Progenitor cell of endocrine pancreas (in vitro differentiated cells): ENCODE data around the gene DNMT3A. TPM values are rescaled to one million over a fixed set of nuclear protein-coding genes. Genes with fewer than 3 reads are reported as not detected.

Experiments
- DNase-seq: peaks from one replicate; pipeline ENCODE4 v3.0.0; 2021; ENCODE audit warnings: low spot score; ENCODE audit not compliant: unreplicated experiment
- H3K27ac Mint-ChIP-seq: 2 replicates; pipeline ENCODE4 v1.8.0; 2021; ENCODE audit warnings: mild to moderate bottlenecking, moderate library complexity, mixed read lengths
- H3K27me3 Mint-ChIP-seq: 2 replicates; pipeline ENCODE4 v1.8.0; 2021; ENCODE audit warnings: mixed read lengths
- H3K36me3 Mint-ChIP-seq: 2 replicates; pipeline ENCODE4 v1.8.0; 2022; ENCODE audit warnings: mixed read lengths; ENCODE audit not compliant: insufficient read depth
- H3K4me1 Mint-ChIP-seq: 2 replicates; pipeline ENCODE4 v1.8.0; 2021; ENCODE audit warnings: low read depth, mixed read lengths
- H3K4me3 Mint-ChIP-seq: 2 replicates; pipeline ENCODE4 v1.8.0; 2021; ENCODE audit warnings: low read depth, mild to moderate bottlenecking, moderate library complexity, mixed read lengths
- H3K9me3 Mint-ChIP-seq: 2 replicates; pipeline ENCODE4 v1.8.0; 2021; ENCODE audit warnings: low read depth, mixed read lengths
- CTCF ChIP-seq: fragments of 200-600 bp; sonication (generic); IDR thresholded peaks from one replicate; pipeline ENCODE4 v1.5.0; 2021; ENCODE audit warnings: antibody characterized with exemption, mild to moderate bottlenecking; ENCODE audit not compliant: unreplicated experiment
- total RNA-seq: library from RNA; stranded (reverse); gene quantifications from 2 replicates; pipeline ENCODE4 v1.2.1, GENCODE V29; 2021

Gene DNMT3A
- total RNA-seq, 1 donor from 2014 or later, result 168 TPM

GRCh38 chr2:25338401-25338800 is 3.3 kb downstream of the DNMT3A start:
- Mint-ChIP-seq H3K27me3 (peaks cover 4% of the 10 kb centered on the region), H3K9me3 (no peaks in the 10 kb centered on the region), H3K4me3 (no peak overlapping the region), H3K27ac (no peak overlapping the region), H3K4me1 (peaks cover 5% of the 10 kb centered on the region), H3K36me3 (no peaks in the 10 kb centered on the region)
- no peak for DNase-seq
- TF ChIP-seq CTCF, result no peak

GRCh38 chr2:25337891-25338290 is 3.8 kb downstream of the DNMT3A start:
- TF ChIP-seq CTCF, result no peak
- Mint-ChIP-seq H3K36me3 (no peaks in the 10 kb centered on the region), H3K4me1 (peaks cover 5% of the 10 kb centered on the region), H3K27ac (no peak overlapping the region), H3K27me3 (peaks cover 4% of the 10 kb centered on the region), H3K9me3 (no peaks in the 10 kb centered on the region), H3K4me3 (no peak overlapping the region)
- DNase-seq, result no peak

GRCh38 chr2:25337276-25337675 is 4.4 kb downstream of the DNMT3A start:
- H3K9me3 Mint-ChIP-seq, result no peaks in the 10 kb centered on the region
- H3K27me3 Mint-ChIP-seq, result peaks cover 4% of the 10 kb centered on the region
- H3K36me3 Mint-ChIP-seq, result no peaks in the 10 kb centered on the region
- H3K4me3 Mint-ChIP-seq, result no peak overlapping the region
- no peak for DNase-seq
- peaks cover 4% of the 10 kb centered on the region for H3K4me1 Mint-ChIP-seq
- TF ChIP-seq CTCF, result no peak
- no peak overlapping the region for H3K27ac Mint-ChIP-seq

GRCh38 chr2:25336383-25336841 is 5.3 kb downstream of the DNMT3A start:
- no peak for TF ChIP-seq CTCF
- no peak overlapping the region for H3K27ac Mint-ChIP-seq
- no peaks in the 10 kb centered on the region for H3K9me3 Mint-ChIP-seq
- no peak for DNase-seq
- H3K27me3 Mint-ChIP-seq, result peaks cover 4% of the 10 kb centered on the region
- H3K4me3 Mint-ChIP-seq, result no peak overlapping the region
- no peaks in the 10 kb centered on the region for H3K36me3 Mint-ChIP-seq
- H3K4me1 Mint-ChIP-seq, result peaks cover 4% of the 10 kb centered on the region

- H3K36me3 Mint-ChIP-seq, result no peaks in the 10 kb centered on the region
- no peak overlapping the region for H3K4me3 Mint-ChIP-seq
- H3K9me3 Mint-ChIP-seq, result no peaks in the 10 kb centered on the region
- no peak for TF ChIP-seq CTCF
- H3K27me3 Mint-ChIP-seq, result peaks cover 4% of the 10 kb centered on the region
- DNase-seq, result no peak
- peaks cover 4% of the 10 kb centered on the region for H3K4me1 Mint-ChIP-seq
- H3K27ac Mint-ChIP-seq, result no peak overlapping the region
These were observed 5.8 kb downstream of the DNMT3A start for GRCh38 chr2:25335971-25336370.
